ENCODE results near the gene COA6. TPM values are rescaled to one million over a fixed set of nuclear protein-coding genes. Genes with fewer than 3 reads are reported as not detected.

COA6 gene
- total and polyA plus RNA-seq, 2 of the 13 experiments (the other 11 are each of a cell fraction or from before 2014, with no cell fraction given), result 32.4 to 104 TPM

DNA sequence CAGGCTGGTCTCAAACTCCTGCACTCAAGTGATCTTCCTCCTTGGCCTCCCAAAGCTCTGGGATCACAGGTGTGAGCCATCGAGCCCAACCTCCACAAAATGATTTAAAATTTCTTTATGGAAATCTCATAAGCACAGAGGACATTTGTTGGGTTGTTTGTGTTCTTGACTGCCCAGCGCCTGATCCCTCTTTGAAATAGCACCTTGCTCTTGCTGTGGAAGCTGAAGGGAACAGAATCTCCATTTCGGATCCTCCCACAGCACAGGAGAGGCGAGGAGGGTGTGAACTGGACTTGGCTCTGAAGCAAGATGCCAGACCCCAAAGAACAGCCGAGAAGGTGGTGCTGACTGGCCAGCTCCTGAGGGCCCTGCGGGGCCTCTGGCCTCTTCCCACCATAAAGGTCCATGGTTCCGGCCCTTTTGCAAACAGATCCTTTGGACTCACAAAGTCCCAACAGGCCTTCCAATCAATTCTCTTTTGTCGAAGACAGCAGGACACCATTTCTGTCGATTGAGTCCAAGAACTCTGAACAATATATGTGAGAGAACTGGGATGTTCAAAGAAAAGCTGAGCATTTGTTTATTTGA is 45.6 kb upstream of the COA6 start (continued):
- TF ChIP-seq SIX4 (CRISPR knock-in tag; IDR thresholded peaks at IDR 0.05), result 0 out of 2 replicates have a peak, but pooled peaks have one; percentile 37
- no peak for TF ChIP-seq ZNF138 (CRISPR knock-in tag; IDR thresholded peaks at IDR 0.05; ENCODE audit: low read depth)
- TF ChIP-seq, protein P1, sequence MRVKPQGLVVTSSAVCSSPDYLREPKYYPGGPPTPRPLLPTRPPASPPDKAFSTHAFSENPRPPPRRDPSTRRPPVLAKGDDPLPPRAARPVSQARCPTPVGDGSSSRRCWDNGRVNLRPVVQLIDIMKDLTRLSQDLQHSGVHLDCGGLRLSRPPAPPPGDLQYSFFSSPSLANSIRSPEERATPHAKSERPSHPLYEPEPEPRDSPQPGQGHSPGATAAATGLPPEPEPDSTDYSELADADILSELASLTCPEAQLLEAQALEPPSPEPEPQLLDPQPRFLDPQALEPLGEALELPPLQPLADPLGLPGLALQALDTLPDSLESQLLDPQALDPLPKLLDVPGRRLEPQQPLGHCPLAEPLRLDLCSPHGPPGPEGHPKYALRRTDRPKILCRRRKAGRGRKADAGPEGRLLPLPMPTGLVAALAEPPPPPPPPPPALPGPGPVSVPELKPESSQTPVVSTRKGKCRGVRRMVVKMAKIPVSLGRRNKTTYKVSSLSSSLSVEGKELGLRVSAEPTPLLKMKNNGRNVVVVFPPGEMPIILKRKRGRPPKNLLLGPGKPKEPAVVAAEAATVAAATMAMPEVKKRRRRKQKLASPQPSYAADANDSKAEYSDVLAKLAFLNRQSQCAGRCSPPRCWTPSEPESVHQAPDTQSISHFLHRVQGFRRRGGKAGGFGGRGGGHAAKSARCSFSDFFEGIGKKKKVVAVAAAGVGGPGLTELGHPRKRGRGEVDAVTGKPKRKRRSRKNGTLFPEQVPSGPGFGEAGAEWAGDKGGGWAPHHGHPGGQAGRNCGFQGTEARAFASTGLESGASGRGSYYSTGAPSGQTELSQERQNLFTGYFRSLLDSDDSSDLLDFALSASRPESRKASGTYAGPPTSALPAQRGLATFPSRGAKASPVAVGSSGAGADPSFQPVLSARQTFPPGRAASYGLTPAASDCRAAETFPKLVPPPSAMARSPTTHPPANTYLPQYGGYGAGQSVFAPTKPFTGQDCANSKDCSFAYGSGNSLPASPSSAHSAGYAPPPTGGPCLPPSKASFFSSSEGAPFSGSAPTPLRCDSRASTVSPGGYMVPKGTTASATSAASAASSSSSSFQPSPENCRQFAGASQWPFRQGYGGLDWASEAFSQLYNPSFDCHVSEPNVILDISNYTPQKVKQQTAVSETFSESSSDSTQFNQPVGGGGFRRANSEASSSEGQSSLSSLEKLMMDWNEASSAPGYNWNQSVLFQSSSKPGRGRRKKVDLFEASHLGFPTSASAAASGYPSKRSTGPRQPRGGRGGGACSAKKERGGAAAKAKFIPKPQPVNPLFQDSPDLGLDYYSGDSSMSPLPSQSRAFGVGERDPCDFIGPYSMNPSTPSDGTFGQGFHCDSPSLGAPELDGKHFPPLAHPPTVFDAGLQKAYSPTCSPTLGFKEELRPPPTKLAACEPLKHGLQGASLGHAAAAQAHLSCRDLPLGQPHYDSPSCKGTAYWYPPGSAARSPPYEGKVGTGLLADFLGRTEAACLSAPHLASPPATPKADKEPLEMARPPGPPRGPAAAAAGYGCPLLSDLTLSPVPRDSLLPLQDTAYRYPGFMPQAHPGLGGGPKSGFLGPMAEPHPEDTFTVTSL (CRISPR knock-in tag; IDR thresholded peaks at IDR 0.05; ENCODE audit: borderline replicate concordance), result peak; percentile 92
- TF ChIP-seq ZNF672 (CRISPR knock-in tag; IDR thresholded peaks at IDR 0.05), result no peak
- no peak for TF ChIP-seq MEIS1 (CRISPR knock-in tag; IDR thresholded peaks at IDR 0.05; ENCODE audit: borderline replicate concordance)
- peak; percentile 94 for TF ChIP-seq HNF4G (IDR thresholded peaks at IDR 0.05; ENCODE audit: borderline replicate concordance, low read depth, low read length)
- TF ChIP-seq HNF4G (CRISPR knock-in tag; IDR thresholded peaks at IDR 0.05; ENCODE audit: borderline replicate concordance, low read depth), result peak; percentile 65; the same call in 1 of the 2 replicates
- no peak for TF ChIP-seq TBX3 (IDR thresholded peaks at IDR 0.05; ENCODE audit: borderline replicate concordance)
- TF ChIP-seq, protein P2, sequence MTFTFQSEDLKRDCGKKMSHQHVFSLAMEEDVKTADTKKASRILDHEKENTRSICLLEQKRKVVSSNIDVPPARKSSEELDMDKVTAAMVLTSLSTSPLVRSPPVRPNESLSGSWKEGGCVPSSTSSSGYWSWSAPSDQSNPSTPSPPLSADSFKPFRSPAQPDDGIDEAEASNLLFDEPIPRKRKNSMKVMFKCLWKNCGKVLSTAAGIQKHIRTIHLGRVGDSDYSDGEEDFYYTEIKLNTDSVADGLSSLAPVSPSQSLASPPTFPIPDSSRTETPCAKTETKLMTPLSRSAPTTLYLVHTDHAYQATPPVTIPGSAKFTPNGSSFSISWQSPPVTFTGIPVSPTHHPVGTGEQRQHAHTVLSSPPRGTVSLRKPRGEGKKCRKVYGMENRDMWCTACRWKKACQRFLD (CRISPR knock-in tag; IDR thresholded peaks at IDR 0.05; ENCODE audit: borderline replicate concordance), result no peak
- 0 out of 2 replicates have a peak, but pooled peaks have one; percentile 45 for TF ChIP-seq GATAD1 (CRISPR knock-in tag; IDR thresholded peaks at IDR 0.05)
- TF ChIP-seq ZNF850 (CRISPR knock-in tag; conservative IDR thresholded peaks at IDR 0.05), result no peak
- TF ChIP-seq, protein P3, sequence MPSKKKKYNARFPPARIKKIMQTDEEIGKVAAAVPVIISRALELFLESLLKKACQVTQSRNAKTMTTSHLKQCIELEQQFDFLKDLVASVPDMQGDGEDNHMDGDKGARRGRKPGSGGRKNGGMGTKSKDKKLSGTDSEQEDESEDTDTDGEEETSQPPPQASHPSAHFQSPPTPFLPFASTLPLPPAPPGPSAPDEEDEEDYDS (CRISPR knock-in tag; IDR thresholded peaks at IDR 0.05), result no peak; the same call in 1 of the 2 replicates
- TF ChIP-seq, protein P4, sequence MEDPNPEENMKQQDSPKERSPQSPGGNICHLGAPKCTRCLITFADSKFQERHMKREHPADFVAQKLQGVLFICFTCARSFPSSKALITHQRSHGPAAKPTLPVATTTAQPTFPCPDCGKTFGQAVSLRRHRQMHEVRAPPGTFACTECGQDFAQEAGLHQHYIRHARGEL (CRISPR knock-in tag; IDR thresholded peaks at IDR 0.05), result 0 out of 2 replicates have a peak, but pooled peaks have one; percentile 57
- TF ChIP-seq, protein P5, sequence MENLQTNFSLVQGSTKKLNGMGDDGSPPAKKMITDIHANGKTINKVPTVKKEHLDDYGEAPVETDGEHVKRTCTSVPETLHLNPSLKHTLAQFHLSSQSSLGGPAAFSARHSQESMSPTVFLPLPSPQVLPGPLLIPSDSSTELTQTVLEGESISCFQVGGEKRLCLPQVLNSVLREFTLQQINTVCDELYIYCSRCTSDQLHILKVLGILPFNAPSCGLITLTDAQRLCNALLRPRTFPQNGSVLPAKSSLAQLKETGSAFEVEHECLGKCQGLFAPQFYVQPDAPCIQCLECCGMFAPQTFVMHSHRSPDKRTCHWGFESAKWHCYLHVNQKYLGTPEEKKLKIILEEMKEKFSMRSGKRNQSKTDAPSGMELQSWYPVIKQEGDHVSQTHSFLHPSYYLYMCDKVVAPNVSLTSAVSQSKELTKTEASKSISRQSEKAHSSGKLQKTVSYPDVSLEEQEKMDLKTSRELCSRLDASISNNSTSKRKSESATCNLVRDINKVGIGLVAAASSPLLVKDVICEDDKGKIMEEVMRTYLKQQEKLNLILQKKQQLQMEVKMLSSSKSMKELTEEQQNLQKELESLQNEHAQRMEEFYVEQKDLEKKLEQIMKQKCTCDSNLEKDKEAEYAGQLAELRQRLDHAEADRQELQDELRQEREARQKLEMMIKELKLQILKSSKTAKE (CRISPR knock-in tag; IDR thresholded peaks at IDR 0.05; ENCODE audit: borderline replicate concordance), result no peak
- no peak for TF ChIP-seq ZNF496 (CRISPR knock-in tag; IDR thresholded peaks at IDR 0.05; ENCODE audit: insufficient replicate concordance)
- TF ChIP-seq ZNF780A (CRISPR knock-in tag; IDR thresholded peaks at IDR 0.05), result no peak
- no peak for TF ChIP-seq ZNF383 (CRISPR knock-in tag; IDR thresholded peaks at IDR 0.05; ENCODE audit: borderline replicate concordance)
- no peak for TF ChIP-seq FIP1L1 (IDR thresholded peaks at IDR 0.05; ENCODE audit: borderline replicate concordance, insufficient read depth, low read depth, low read length)

All from HepG2 (cell line).